ENCODE measurements around the gene MAN2A2. TPM values are rescaled to one million over a fixed set of nuclear protein-coding genes. Genes with fewer than 3 reads are reported as not detected.

Gene MAN2A2
- total RNA-seq, 1 experiment from 2014 or later: 12.6 TPM

- peak overlapping the region; percentile 60 for H3K4me3 ChIP-seq
- no peaks in the 10 kb centered on the region for H3K9me3 ChIP-seq (replicated peaks)
- H3K36me3 ChIP-seq: peaks cover 31% of the 10 kb centered on the region
- no peak for DNase-seq
- H3K27me3 ChIP-seq: no peaks in the 10 kb centered on the region
- H3K27ac ChIP-seq: peak overlapping the region; percentile 86
- H3K4me1 ChIP-seq: peaks cover 22% of the 10 kb centered on the region
Observed at GRCh38 chr15:90955624-90956273, 52.6 kb downstream of the MAN2A2 start.

DNA sequence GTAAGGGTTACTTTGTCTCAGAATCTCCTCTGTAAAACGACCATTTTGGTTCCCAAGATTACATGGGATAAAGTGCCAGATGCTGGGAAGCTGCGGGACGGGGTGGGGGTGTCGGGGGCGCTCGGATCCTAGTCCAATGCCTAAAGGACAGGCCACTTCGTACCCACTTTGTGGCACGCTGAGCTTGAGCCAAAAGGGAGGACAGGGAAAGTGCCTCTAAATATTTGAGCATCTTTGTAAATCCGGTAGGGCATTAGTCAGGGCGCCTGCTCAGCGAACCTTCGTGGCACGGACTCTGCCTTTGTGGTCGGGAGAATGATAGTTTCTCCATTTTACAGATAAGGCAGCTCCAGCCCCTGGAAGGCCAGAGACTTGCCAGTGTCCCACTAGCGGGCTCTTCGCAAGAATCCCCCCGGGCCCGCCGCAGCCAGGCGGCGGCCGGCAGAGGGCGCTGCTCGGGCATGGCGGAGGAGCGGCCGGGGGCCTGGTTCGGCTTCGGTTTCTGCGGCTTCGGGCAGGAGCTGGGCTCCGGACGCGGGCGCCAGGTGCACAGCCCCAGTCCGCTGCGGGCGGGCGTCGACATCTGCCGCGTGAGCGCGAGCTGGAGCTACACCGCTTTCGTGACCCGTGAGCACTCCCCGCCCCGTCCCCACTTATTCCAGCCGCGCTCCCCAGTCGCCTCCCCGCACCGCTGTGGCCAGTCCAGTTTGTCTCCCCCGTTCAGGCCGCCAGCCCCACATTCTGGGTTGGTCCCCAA is 53.4 kb downstream of the MAN2A2 start:
- Histone ChIP-seq H3K4me1 (peaks cover 22% of the 10 kb centered on the region), H3K4me3 (no peak overlapping the region), H3K9me3 (replicated peaks) (no peaks in the 10 kb centered on the region), H3K27ac (no peak overlapping the region), H3K27me3 (no peaks in the 10 kb centered on the region), H3K36me3 (peaks cover 24% of the 10 kb centered on the region)
- no peak for DNase-seq

- Histone ChIP-seq H3K27ac (no peak overlapping the region), H3K9me3 (replicated peaks) (no peaks in the 10 kb centered on the region), H3K4me3 (no peak overlapping the region), H3K36me3 (peaks cover 17% of the 10 kb centered on the region), H3K27me3 (no peaks in the 10 kb centered on the region), H3K4me1 (peaks cover 22% of the 10 kb centered on the region)
- DNase-seq: no peak
Observed at GRCh38 chr15:90957031-90957790, 54.1 kb downstream of the MAN2A2 start.

GRCh38 chr15:90957791-90958190 is 54.7 kb downstream of the MAN2A2 start:
- 0 out of 2 replicates have a peak overlapping the region, but pooled peaks have one; percentile 81 for H3K27ac ChIP-seq
- peak in 1 of 2 experiments; percentile 31 for DNase-seq
- no peak overlapping the region for H3K4me3 ChIP-seq
- peaks cover 16% of the 10 kb centered on the region for H3K36me3 ChIP-seq
- no peaks in the 10 kb centered on the region for H3K9me3 ChIP-seq (replicated peaks)
- H3K4me1 ChIP-seq: peaks cover 22% of the 10 kb centered on the region
- no peaks in the 10 kb centered on the region for H3K27me3 ChIP-seq

DNA sequence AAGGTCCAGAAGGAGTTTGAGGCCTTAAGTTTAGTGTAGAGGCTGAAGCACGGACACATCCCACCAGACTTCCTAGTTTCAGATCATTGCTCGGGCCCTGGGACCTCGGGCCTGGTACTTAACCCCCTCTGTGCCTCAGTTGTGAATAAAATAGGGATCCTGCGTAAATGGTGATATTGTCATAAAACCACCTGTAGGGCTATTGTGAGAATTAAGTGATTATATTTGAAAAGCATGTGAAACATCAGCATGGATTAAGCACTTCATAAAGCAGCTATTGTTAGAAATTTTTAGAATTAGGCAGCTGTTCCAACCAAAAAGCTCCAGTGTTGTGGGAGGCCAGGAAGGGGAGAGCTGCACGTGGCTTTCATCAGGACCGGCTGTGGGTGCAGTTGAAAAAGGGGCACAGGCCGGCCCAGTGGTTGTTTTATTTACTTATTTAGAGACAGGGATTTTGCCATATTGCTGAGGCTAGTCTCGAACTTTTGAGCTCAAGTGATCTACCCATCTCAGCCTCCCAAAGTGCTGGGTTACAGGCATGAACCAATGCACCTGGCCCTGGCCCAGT is 56.0 kb downstream of the MAN2A2 start:
- Histone ChIP-seq H3K27ac (peak overlapping the region; percentile 81), H3K36me3 (peaks cover 13% of the 10 kb centered on the region), H3K4me3 (no peak overlapping the region), H3K27me3 (no peaks in the 10 kb centered on the region), H3K9me3 (replicated peaks) (no peaks in the 10 kb centered on the region), H3K4me1 (peaks cover 22% of the 10 kb centered on the region)
- DNase-seq: peak; percentile 70 to 82

GRCh38 chr15:90959894-90960293 is 56.8 kb downstream of the MAN2A2 start:
- H3K4me1 ChIP-seq: peaks cover 22% of the 10 kb centered on the region
- DNase-seq: no peak
- H3K27ac ChIP-seq: peak overlapping the region; percentile 81
- H3K36me3 ChIP-seq: peaks cover 20% of the 10 kb centered on the region
- H3K4me3 ChIP-seq: no peak overlapping the region
- no peaks in the 10 kb centered on the region for H3K27me3 ChIP-seq
- H3K9me3 ChIP-seq (replicated peaks): no peaks in the 10 kb centered on the region

GRCh38 chr15:90960298-90961091 is 57.4 kb downstream of the MAN2A2 start:
- Histone ChIP-seq H3K9me3 (replicated peaks) (no peaks in the 10 kb centered on the region), H3K4me3 (no peak overlapping the region), H3K27me3 (no peaks in the 10 kb centered on the region), H3K4me1 (peaks cover 22% of the 10 kb centered on the region), H3K27ac (peak overlapping the region; percentile 81), H3K36me3 (peaks cover 26% of the 10 kb centered on the region)
- peak in 1 of 2 experiments; percentile 32 for DNase-seq

DNA sequence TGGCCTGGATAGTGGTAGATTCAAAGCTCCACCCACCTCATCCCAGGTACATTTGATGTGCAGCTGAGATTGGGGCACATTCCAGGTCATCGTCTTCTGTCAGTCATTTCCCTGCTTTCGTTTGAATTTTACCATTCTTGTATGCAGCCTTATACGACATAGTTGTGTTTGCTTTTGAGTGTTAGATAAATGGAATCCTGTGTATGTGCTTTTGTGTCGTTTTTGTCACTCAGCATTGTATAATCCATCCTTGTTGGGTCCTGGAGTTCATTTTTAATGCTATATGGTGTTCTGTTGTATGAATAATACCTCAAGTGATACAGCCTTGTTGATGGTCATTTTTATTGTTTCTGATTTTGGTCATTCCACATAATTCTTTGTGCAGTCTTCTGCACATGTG is 58.9 kb downstream of the MAN2A2 start:
- Histone ChIP-seq H3K4me1 (peaks cover 22% of the 10 kb centered on the region), H3K4me3 (no peak overlapping the region), H3K36me3 (peaks cover 42% of the 10 kb centered on the region), H3K27me3 (no peaks in the 10 kb centered on the region), H3K27ac (no peak overlapping the region), H3K9me3 (replicated peaks) (no peaks in the 10 kb centered on the region)
- no peak for DNase-seq

- Histone ChIP-seq H3K27me3 (no peaks in the 10 kb centered on the region), H3K9me3 (replicated peaks) (no peaks in the 10 kb centered on the region), H3K4me1 (no peaks in the 10 kb centered on the region), H3K27ac (no peak overlapping the region), H3K4me3 (no peak overlapping the region), H3K36me3 (peaks cover 82% of the 10 kb centered on the region)
- no peak for DNase-seq
Observed at GRCh38 chr15:90966262-90966661, 63.2 kb downstream of the MAN2A2 start.

- Histone ChIP-seq H3K9me3 (replicated peaks) (no peaks in the 10 kb centered on the region), H3K27me3 (no peaks in the 10 kb centered on the region), H3K4me1 (no peaks in the 10 kb centered on the region), H3K4me3 (no peak overlapping the region), H3K27ac (no peak overlapping the region), H3K36me3 (peaks cover 83% of the 10 kb centered on the region)
- DNase-seq: no peak
Observed at GRCh38 chr15:90967206-90967605, 64.1 kb downstream of the MAN2A2 start.

GRCh38 chr15:90968434-90968833 is 65.3 kb downstream of the MAN2A2 start:
- no peak for DNase-seq

DNA sequence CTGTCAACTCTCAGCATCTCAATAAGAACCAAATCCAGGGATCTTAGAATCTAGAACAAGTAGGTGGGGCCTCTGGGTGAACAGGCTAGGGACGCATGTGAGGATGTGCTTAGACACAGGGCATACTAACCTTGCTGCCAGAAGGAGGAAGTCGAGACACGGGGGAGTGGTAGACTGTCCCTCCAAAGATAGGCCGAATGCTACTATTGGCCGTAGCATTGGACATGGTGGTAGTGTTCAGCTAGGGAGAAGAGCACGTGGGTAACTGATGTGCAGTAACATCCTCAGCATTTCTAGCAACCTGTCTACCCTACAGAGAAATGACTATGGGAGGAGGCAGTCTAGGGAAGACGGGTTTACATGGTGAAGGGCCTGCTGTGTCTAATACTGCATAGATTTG is 67.2 kb downstream of the MAN2A2 start:
- no peak for DNase-seq
- H3K27ac ChIP-seq: no peak overlapping the region
- H3K36me3 ChIP-seq: peaks cover 82% of the 10 kb centered on the region
- H3K4me3 ChIP-seq: no peak overlapping the region
- no peaks in the 10 kb centered on the region for H3K4me1 ChIP-seq
- no peaks in the 10 kb centered on the region for H3K27me3 ChIP-seq
- H3K9me3 ChIP-seq (replicated peaks): no peaks in the 10 kb centered on the region

More at GRCh38 chr15:90968434-90968833, 65.3 kb downstream of the MAN2A2 start:
- Histone ChIP-seq H3K36me3 (peaks cover 80% of the 10 kb centered on the region), H3K27ac (no peak overlapping the region), H3K27me3 (no peaks in the 10 kb centered on the region), H3K9me3 (replicated peaks) (no peaks in the 10 kb centered on the region), H3K4me1 (no peaks in the 10 kb centered on the region), H3K4me3 (no peak overlapping the region)

DNA sequence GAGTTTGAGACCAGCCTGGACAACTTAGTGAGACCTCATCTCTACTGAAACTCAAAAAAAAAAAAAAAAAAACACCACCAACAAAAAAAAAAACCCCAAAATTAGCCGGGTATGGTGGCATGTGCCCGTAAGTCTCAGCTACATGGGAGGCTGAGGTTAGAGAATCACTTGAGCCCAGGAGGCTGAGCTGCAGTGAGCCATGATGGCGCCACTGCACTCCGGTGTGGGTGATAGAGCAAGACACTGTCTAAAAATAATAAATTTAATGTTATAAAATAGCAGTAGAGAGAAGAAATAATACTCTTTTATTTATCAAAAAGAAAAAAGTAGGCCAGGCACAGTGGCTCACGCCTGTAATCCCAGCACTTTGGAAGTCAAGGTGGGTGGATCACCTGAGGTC is 69.0 kb downstream of the MAN2A2 start:
- H3K4me3 ChIP-seq: no peak overlapping the region
- H3K9me3 ChIP-seq (replicated peaks): no peaks in the 10 kb centered on the region
- H3K4me1 ChIP-seq: no peaks in the 10 kb centered on the region
- no peak for DNase-seq
- H3K27ac ChIP-seq: no peak overlapping the region
- H3K27me3 ChIP-seq: no peaks in the 10 kb centered on the region
- H3K36me3 ChIP-seq: peaks cover 82% of the 10 kb centered on the region

Measured in SJCRH30 (cell line).